Kidney (tissue), 14 donors: ENCODE results near the gene MARVELD1. TPM values are rescaled to one million over a fixed set of nuclear protein-coding genes. Genes with fewer than 3 reads are reported as not detected.

Experiments used
- DNase-seq, 5 donors: peaks; one replicate each; pipeline ENCODE4 v3.0.0-alpha.2; 2013 to 2020
- FAIRE-seq: peaks from 2 replicates; lab custom pipeline; 2012; peaks lifted over from hg19 to GRCh38; lab: Jason Lieb, UNC
- H3K27ac ChIP-seq, 2 donors: one replicate each; pipeline ENCODE4 v1.7.0; 2013; ENCODE audit warnings: low read depth in 2 of 2, low read length in 2 of 2, inconsistent platforms in 1 of 2
- H3K27me3 ChIP-seq: one replicate; pipeline ENCODE4 v1.7.1; 2013; ENCODE audit warnings: low read length, inconsistent platforms; ENCODE audit not compliant: control insufficient read depth, insufficient read depth
- H3K36me3 ChIP-seq, 3 donors: one replicate each; pipeline versions ENCODE4 v1.7.0 to v1.7.1; 2013; ENCODE audit warnings: low read length in 3 of 3, control low read depth in 1 of 3, inconsistent platforms in 1 of 3; ENCODE audit not compliant: insufficient read depth in 3 of 3, control insufficient read depth in 2 of 3
- H3K4me1 ChIP-seq, 3 donors: one replicate each; pipeline versions ENCODE4 v1.7.0 to v1.7.1; 2013; ENCODE audit warnings: low read length in 3 of 3, inconsistent platforms in 1 of 3, low read depth in 1 of 3; ENCODE audit not compliant: control insufficient read depth in 2 of 3, insufficient read depth in 2 of 3
- H3K4me3 ChIP-seq, 3 donors: one replicate each; pipeline versions ENCODE4 v1.7.0 to v1.8.1; 2013; ENCODE audit warnings: low read length in 3 of 3, control low read depth in 1 of 3, inconsistent platforms in 1 of 3
- H3K9ac ChIP-seq, 3 donors: one replicate each; pipeline versions ENCODE4 v1.7.0 to v1.7.1; 2013; ENCODE audit warnings: low read length in 3 of 3, control low read depth in 1 of 3, inconsistent platforms in 1 of 3
- H3K9me3 ChIP-seq, 3 donors: one replicate each; pipeline versions ENCODE4 v1.7.0 to v1.7.1; 2013; ENCODE audit warnings: low read length in 3 of 3, control low read depth in 1 of 3, inconsistent platforms in 1 of 3; ENCODE audit not compliant: control insufficient read depth in 2 of 3, insufficient read depth in 1 of 3
- CTCF ChIP-seq: IDR thresholded peaks from 3 replicates; pipeline ENCODE4 v1.5.1; 2012; ENCODE audit warnings: mild to moderate bottlenecking, moderate library complexity, borderline replicate concordance; ENCODE audit not compliant: insufficient read depth; ENCODE audit errors: extremely low read depth
- intact Hi-C: fragments of 100-400 bp; cut with DNase I; formaldehyde crosslinking; loops from one replicate; pipeline ENCODE4 v1.11.1; 2022
- polyA plus RNA-seq: library from polyadenylated mRNA; stranded (reverse); fragments of 350-450 nt; fragmentation: Illumina TruSeq; extraction: RNeasy Lipid Tissue Mini Kit (QIAGEN cat#74804); gene quantifications from one replicate; pipeline ENCODE4 v1.2.3, GENCODE V29; 2014; ENCODE audit warnings: low read depth, low replicate concordance; ENCODE audit not compliant: insufficient read depth
- total RNA-seq: library from RNA; stranded (reverse); fragmentation: NEBNext Ultra II Directional; extraction: Animal tissue kit (Norgen Biotek cat#: 25700); gene quantifications from one replicate; pipeline ENCODE4 v1.2.1, GENCODE V29; 2021
- donor health status: control.
- donor health status: control.
- donor health status: control.
- donor health status: control.
- donor health status: control.
- donor health status: DM: yes; HTN: yes; CAD: no.
- donor health status: Normal renal cell carcinoma (clear cell type).

The MARVELD1 gene
- total and polyA plus RNA-seq, 2 donors from 2014 or later = 8.3 to 43.2 TPM

GRCh38 chr10:97714401-97715258 is 1.1 kb downstream of the MARVELD1 start:
- Histone ChIP-seq H3K27me3 (no peaks in the 10 kb centered on the region), H3K9ac (peak overlapping the region; percentile 1 to 61 (median 10)), H3K4me3 (peak overlapping the region in 2 of 3 donors; percentile 59 to 66), H3K36me3 (no peaks in the 10 kb centered on the region), H3K27ac (peak overlapping the region; percentile 80 to 86), H3K9me3 (no peaks in the 10 kb centered on the region), H3K4me1 (peaks cover 0 to 13% (median 0%) of the 10 kb centered on the region in 3 donors)
- no peak for FAIRE-seq
- TF ChIP-seq CTCF = no peak
- intact Hi-C loops = no loop called here
- DNase-seq = peak; percentile 71 to 94 (median 82)

GRCh38 chr10:97715259-97715874 is 1.8 kb downstream of the MARVELD1 start:
- peak overlapping the region in 1 of 3 donors; percentile 1 for H3K9ac ChIP-seq
- FAIRE-seq = no peak
- peaks cover 0 to 13% (median 0%) of the 10 kb centered on the region in 3 donors for H3K4me1 ChIP-seq
- TF ChIP-seq CTCF = no peak
- H3K9me3 ChIP-seq = no peaks in the 10 kb centered on the region
- peak overlapping the region in 2 of 3 donors; percentile 26 to 66 for H3K4me3 ChIP-seq
- intact Hi-C loops = no loop called here
- H3K27me3 ChIP-seq = no peaks in the 10 kb centered on the region
- no peak for DNase-seq
- H3K27ac ChIP-seq = peak overlapping the region in 1 of 2 donors; percentile 80
- no peaks in the 10 kb centered on the region for H3K36me3 ChIP-seq

- Histone ChIP-seq H3K9ac (no peak overlapping the region), H3K4me1 (peaks cover 0 to 13% (median 0%) of the 10 kb centered on the region in 3 donors), H3K27ac (no peak overlapping the region), H3K27me3 (no peaks in the 10 kb centered on the region), H3K9me3 (no peaks in the 10 kb centered on the region), H3K4me3 (no peak overlapping the region), H3K36me3 (no peaks in the 10 kb centered on the region)
- DNase-seq = no peak
- intact Hi-C loops = no loop called here
- no peak for FAIRE-seq
- TF ChIP-seq CTCF = no peak
These were observed 4.1 kb downstream of the MARVELD1 start for GRCh38 chr10:97717627-97718026.
